Left kidney (tissue), 2 donors: Measurements from ENCODE around the gene SDC4. TPM values are rescaled to one million over a fixed set of nuclear protein-coding genes. Genes with fewer than 3 reads are reported as not detected.

Experiments
- DNase-seq: peaks from one replicate; pipeline ENCODE4 v3.0.0-alpha.2; 2013
- polyA plus RNA-seq: library from polyadenylated mRNA; unstranded; fragments of 120-200 nt; gene quantifications from one replicate; pipeline ENCODE4 v1.2.1, GENCODE V29; 2013; ENCODE audit not compliant: insufficient read length

The SDC4 gene
- polyA plus RNA-seq, 1 donor = 156 TPM

- no peak for DNase-seq
These were observed 27.2 kb downstream of the SDC4 start for GRCh38 chr20:45320948-45321595.

GRCh38 chr20:45318948-45319347 lies 29.3 kb downstream of the SDC4 start:
- no peak for DNase-seq

GRCh38 chr20:45318386-45318939 lies 29.8 kb downstream of the SDC4 start:
- DNase-seq = no peak

GRCh38 chr20:45317826-45318225 lies 30.4 kb downstream of the SDC4 start:
- DNase-seq = no peak

- no peak for DNase-seq
These were observed 31.8 kb downstream of the SDC4 start for GRCh38 chr20:45316150-45317080.

GRCh38 chr20:45315672-45316071 lies 32.6 kb downstream of the SDC4 start:
- no peak for DNase-seq

GRCh38 chr20:45313943-45314342 lies 34.3 kb downstream of the SDC4 start:
- DNase-seq = no peak

GRCh38 chr20:45313065-45313695 lies 35.0 kb downstream of the SDC4 start:
- DNase-seq = no peak

- DNase-seq = no peak
These were observed 36.0 kb downstream of the SDC4 start for GRCh38 chr20:45312241-45312640.

- no peak for DNase-seq
These were observed 36.5 kb downstream of the SDC4 start for GRCh38 chr20:45311589-45312211.

GRCh38 chr20:45309075-45309474 lies 39.1 kb downstream of the SDC4 start:
- DNase-seq = no peak

- DNase-seq = no peak
These were observed 40.0 kb downstream of the SDC4 start, which contains the start of gene MATN4 for GRCh38 chr20:45308117-45308778. Gene MATN4, minus strand, starts transcription at chr20:45308299. Its CDS starts 2,717 bp downstream, at chr20:45305582.

- no peak for DNase-seq
These were observed 41.1 kb downstream of the SDC4 start for GRCh38 chr20:45307076-45307640.

- no peak for DNase-seq
These were observed 41.7 kb downstream of the SDC4 start, which contains the start of gene RBPJL for GRCh38 chr20:45306431-45306982. Gene RBPJL, plus strand, starts transcription at chr20:45306840. Its CDS starts 83 bp downstream, at chr20:45306923.

- DNase-seq = no peak
These were observed 43.0 kb downstream of the SDC4 start for GRCh38 chr20:45305262-45305661.

GRCh38 chr20:45304464-45304999 lies 43.7 kb downstream of the SDC4 start:
- no peak for DNase-seq

- DNase-seq = no peak
These were observed 44.4 kb downstream of the SDC4 start for GRCh38 chr20:45303586-45304463.

- DNase-seq = no peak
These were observed 46.4 kb downstream of the SDC4 start for GRCh38 chr20:45301824-45302271.

- no peak for DNase-seq
These were observed 47.3 kb downstream of the SDC4 start for GRCh38 chr20:45300961-45301360.
